ENCODE measurements around the gene UNC13B.

Gene UNC13B

GRCh38 chr9:35452481-35452880, 290.7 kb downstream of the UNC13B start:
- no peak for DNase-seq

GRCh38 chr9:35453786-35454185, 292.0 kb downstream of the UNC13B start:
- no peak for DNase-seq
